Measurements from ENCODE around the gene AFDN.

- no peak for TF ChIP-seq CTCF (IDR thresholded peaks at IDR 0.05; ENCODE audit: insufficient read depth, low read depth, low read length)
- no peak for TF ChIP-seq EZH2 (IDR thresholded peaks at IDR 0.05; ENCODE audit: insufficient read depth, low read length)
These were observed 27.5 kb upstream of the AFDN start for GRCh38 chr6:167799033-167799821.

All from astrocyte (in vitro differentiated cells and primary cell).